GM21529 (cell line): ENCODE results near the gene RALGAPA2.
"Not testable (repeated sequence)": the region's sequence is repeated elsewhere in the genome, so short reads cannot be mapped to it uniquely, and the experiment has no call there.

Experiments used
- ATAC-seq: cut with Tn5 transposase; IDR thresholded peaks from one replicate; pipeline ENCODE4 v1.9.1; 2021; ENCODE audit not compliant: unreplicated experiment

The RALGAPA2 gene

DNA sequence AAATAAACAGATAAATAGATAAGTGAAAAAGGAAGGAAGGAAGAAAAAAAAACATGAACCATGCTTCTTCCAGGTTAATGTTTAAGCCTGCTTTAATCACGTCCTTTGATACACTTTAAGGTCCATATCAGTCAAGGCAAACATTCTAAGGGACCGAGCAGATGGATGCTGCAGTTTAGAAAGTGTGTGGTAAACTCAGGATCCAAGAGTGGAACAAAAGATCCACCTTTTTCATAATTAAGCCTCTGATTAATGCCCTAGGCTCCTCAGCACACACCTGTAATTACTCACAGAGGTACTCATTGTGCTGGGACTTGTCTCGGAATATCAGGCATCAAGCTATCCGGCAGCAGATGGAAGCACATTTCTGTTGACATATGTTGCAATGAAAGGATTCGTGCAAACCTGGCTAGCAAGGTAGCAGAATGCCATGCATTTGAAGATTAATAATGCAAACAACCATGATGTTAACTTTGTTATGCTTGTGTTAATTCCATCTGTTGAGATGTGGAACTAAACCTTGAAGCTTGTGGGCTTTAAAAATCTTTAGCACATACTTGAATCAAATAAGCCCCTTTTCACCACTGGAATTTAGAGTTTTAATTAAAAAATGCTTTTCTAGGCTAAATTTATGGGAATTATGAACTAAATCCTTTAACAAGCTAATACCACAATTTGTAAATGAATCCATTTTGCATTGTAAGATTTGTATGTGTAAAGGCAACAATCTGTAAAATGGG, 163.7 kb downstream of the RALGAPA2 start:
- ATAC-seq: no peak

DNA sequence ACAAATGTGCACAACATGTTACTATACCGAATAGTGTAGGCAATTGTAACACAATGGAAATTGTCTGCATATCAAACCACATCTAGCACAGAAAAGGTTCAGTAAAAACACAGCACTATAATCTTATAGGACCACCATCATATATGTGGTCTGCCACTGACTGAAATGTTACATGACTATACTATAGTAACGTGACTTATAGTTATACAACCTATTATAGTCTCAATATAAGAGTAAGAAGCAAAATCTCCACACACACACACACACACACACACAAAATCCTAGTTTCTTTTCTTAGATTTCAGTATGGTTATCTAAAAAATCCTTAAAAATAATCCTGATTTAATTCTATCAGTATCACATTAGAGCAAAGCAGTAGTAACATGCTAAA, 164.6 kb downstream of the RALGAPA2 start:
- no peak for ATAC-seq

DNA sequence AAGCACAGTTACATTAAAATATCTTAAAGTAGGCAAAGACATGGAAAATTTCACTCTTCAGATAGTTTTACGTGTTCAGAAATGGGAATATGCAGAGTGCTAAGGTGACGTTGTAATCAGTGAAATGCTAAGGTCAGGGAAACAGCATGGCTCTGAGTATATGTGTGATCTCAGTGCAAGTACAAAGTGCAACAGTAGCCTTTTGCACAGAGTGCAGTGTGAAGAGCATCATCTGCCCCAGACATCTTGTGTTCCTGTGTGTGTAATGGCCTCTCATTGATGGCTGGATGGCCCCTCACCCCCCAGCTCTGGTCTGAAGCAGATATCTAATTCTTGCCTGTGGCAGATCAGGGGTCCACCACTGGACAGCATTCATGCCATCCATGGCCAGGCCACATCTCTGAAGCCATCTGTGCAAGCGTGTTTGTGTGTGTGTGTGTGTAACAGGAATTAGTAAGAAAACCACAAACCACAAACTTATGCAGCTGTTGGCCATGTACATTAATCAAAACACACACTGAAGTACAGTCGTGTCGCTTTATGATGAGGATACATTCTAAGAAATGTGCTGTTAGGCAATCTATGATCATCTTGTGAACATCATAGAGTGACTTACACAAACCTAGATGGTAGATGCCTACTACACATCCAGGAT, 165.1 kb downstream of the RALGAPA2 start:
- ATAC-seq: no peak

DNA sequence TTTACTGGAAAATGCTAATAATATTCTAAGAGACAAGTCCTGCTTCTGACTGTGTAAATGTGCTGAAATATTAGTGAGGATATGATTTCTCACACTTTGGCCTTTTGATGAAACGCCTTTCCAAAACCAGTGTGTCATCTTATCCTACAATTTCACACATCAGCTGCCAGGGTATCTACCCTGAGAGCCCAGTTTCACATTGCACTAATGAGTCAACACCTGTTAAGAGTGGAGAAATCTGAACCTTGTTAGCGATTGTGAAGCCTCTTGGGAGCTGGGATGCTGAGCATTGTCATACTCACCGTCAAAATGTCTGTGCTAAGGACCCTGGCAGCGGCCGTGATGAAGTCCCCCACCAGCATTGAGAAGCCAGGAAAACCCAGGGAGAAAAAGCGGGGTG, 166.0 kb downstream of the RALGAPA2 start:
- ATAC-seq: no peak

DNA sequence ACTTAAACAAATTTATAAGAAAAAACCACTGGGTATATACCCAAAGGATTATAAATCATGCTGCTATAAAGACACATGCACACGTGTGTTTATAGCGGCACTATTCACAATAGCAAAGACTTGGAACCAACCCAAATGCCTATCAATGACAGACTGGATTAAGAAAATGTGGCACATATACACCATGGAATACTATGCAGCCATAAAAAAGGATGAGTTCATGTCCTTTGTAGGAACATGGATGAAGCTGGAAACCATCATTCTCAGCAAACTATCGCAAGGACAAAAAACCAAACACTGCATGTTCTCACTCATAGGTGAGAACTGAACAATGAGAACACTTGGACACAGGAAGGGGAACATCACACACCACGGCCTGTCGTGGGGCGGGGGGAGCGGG, 169.1 kb downstream of the RALGAPA2 start:
- ATAC-seq: not testable (repeated sequence)

DNA sequence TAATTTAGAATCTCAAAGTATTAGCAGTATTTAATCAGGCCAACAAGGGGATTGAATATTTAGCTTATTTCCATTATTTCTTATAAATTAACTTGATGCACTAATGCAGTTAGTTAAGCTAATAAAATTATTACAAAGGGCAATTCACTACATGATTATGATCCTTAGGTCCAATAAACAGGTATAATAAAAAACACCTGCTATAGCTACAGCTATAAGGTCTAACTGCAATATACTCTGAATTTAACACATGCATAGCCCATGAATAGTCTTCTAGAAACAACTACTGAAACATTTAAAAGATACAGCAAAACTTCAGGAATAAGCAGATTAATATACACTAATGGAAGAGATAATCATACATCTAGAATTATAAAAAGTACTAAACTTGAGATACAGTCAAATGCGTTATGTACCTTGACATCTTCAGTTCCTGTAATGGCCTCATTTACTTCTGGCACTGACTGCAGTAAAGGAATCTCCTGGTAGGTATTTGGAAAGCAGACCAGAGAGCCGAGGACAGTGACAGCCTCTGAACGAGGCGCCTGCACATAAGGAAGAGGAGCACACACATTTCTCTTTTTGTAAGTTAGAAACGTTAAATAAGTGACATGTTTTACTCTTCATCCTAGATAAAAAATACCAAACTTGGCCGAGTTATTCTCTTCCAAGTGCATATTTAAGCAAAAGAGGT, 176.1 kb downstream of the RALGAPA2 start:
- ATAC-seq: no peak

DNA sequence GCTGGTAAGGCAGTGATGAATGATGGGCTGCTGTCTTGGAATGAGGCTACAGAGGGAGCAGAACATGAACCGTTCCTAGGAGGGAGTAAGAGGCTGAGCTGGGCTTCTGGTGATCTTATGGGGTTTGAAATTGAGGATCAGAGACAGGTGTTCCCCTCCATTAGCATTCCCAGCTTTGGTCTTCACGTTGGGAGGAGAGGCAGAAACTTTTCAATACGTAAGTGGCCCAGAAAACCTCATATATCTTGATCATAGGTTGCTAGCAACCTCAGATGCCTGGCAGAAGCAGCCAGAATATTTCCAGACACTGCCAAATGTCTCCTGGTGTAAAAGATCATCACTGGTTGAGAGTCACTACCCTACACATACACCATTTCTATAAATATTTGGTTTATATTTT, 177.4 kb downstream of the RALGAPA2 start:
- ATAC-seq: no peak

DNA sequence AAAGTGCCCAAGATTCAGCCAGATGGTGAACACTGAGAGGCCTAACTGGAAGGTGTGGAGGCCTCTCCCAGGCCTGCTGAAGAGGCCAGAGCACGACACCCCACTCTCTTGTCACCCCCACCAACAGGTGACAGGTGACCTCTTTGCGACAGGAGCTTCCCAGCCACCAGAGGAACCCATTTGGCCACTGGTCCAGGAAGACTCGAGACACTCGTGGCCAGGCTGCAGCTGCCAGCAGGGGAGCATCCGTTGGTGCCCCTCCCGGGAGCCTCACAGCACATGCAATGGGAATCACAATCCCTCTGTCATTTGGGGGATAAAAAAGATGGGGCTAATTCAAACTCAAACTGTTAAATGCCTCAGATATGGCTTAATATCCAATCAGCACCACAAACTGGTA, 181.2 kb downstream of the RALGAPA2 start:
- ATAC-seq: no peak

DNA sequence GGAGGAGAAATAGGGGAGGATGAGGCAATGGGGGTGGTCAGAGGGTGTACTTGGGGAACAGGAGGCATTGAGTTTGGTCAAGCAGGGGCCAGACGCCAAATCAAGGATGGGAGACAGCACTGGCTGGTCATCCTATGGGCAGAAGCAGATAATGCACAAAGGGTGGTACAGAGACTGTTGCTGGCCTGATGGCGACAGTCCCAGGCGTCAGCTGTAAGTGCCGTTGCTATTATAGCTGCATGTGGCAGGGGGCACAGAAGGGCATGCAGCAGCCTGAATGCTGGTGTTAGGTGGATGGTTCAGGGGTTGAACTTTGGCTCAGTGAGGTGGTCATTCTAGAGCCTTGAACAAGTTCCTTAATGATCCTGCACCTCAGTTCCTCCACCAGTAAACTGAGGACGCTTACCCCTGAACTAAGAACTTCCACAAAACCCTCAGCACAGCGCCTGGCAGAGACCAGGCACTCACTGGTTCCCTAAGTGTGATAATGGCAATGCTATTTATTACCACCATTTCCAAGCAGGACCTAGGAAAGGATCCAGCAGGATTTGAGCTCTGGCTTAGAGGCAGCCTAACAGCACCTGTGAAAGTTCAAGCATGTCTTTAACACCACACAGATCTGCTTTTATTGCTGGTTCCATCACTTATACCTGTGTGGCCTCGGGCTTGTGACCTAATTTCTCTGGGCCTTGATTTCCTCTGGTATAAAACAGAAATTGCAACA, 181.9 kb downstream of the RALGAPA2 start:
- no peak for ATAC-seq

DNA sequence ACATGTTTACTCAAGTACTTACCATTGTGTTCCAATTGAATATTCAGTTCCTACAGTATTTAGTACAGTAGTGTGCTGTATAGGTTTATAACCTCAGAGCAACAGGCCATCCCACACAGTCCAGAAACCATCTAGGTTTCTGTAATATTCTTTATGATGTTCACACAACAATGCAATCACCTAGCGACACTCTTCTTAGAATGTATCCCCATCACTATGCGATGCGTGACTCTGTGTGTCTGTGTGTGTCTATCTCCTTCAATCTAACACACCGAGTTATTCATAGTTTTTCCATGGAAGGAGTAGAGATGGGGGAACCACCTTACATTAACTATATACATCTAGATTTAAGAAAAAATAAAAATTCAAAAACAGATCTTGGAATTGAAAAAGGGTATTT, 182.8 kb downstream of the RALGAPA2 start:
- ATAC-seq: no peak

DNA sequence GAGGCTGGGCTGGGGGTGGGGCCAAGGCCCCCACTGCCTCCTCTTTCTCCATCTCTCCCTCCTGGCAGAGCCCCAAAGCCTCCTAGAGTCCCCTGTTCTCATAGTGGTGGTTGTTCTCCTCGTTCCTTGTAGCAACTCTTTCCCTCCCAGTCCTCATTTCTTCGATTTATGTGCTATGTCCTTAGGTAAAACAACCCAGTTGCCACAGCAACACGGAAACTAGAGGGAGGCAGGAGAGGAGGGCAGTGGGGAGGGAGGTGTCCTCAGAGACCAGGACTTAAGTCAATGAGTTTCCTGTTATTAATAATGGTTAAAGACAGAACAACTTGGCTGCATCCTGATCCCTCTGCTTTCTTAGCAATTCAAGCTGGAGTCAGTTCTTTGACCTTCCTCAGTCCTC, 183.6 kb downstream of the RALGAPA2 start:
- ATAC-seq: no peak

DNA sequence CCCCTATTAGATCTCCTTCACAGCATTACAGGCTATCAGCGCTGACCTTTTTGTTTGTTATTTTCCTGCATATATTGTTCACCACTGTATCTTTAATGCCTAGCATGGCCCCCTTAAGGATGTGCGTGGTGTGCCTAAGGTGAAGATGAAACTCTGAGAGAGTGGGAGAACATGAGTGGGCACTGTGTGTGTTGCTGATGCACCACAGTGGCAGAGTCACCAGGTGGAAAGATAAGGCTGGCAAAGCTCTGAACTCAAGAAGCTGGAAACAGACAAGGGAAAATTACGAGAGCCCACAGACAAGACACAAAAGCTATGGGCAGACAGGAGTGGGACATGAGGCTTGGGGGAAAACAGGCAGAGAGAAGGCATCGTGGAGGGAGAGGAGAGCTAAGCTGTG, 184.8 kb downstream of the RALGAPA2 start:
- ATAC-seq: no peak

DNA sequence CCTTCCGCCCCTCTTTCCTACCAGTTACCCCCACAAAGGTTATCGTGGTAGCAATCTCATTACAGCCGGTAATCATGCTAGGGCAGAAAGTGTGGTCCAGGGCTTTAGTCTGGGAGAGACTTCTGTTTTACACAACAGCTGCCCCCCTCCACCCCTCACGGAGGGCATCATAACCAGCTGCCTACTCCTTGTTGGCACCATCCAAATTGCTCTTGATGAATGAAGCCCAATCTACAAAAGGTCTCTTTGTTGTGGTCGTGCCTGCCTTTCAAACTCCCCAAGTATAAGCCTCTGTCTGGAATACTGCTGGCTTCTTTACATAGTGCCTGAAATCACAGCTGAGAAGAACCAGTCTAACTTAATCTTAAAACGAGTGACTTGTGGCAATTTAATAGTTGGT, 186.7 kb downstream of the RALGAPA2 start:
- no peak for ATAC-seq

DNA sequence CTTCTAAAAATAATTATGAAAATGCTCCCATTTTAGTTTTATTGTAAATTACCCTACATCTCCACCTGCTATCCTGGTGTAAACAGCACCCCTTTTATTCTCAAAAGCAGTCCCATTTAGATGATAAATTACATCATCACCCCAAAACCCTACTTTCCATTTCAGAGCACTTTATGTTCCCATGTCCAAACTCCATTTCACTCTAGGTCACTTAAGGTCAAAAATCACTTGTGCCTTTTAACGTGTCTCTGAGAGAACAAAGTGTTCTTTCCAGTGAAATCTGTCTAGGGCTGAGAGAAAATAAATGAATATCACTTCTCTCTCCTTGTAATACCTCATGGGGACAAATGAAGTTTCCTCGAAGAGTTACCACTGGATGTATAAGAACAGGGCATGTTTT, 187.2 kb downstream of the RALGAPA2 start:
- ATAC-seq: no peak

DNA sequence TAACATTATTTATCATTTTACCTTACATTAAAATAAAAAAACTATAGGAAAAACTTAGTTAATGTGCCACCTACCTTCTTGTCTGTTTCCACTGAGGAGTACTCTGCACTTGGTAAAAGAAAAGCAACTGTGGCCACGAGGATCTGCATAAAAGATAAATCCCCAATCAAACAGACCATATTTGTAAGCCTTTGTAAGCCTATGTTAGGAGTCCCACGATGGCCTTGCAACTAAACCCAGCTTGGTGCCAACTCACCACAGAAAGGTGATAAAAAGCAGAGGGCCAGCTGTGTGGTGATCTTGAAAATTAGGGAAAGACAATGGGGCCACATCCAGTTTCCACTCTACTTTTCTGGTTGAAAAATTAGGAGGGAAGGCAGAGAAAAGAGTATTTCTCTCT, 187.7 kb downstream of the RALGAPA2 start:
- no peak for ATAC-seq

DNA sequence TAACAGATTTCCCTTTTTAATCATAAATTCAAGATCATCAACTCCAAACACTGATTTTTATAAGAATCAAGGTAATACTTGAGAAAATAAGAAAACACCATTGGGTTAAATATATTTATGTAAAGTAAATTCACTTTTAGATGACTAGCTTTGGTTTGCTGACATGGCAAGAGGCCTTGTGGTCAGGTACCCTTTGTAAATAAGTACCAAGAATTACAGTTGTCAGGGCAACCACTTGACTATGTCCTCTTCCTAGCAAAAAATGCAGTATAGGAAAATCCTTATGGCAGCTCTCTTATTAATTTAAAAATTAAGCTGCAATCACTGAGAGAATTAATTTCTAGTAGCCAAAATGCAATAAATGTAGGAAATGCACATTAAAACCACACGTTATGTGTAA, 190.7 kb downstream of the RALGAPA2 start:
- no peak for ATAC-seq

DNA sequence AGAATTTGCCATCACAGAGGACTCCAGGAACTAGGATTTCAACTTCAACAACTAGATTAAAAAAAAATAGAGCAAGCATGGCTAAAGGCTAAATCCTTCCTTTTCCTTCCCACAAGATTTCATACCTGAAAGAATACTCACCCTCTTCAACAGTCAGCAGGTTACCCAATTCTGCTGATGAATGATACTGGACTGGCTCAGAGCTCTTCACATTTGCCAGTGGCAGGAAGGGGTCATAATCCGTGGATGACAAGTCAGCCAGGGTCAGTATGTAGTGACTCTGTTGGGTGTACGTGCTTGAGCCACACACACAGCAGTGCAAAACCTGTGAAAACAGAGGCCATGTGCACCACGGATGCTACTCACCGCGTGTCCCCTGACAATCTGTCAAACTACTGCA, 191.7 kb downstream of the RALGAPA2 start:
- ATAC-seq: no peak

DNA sequence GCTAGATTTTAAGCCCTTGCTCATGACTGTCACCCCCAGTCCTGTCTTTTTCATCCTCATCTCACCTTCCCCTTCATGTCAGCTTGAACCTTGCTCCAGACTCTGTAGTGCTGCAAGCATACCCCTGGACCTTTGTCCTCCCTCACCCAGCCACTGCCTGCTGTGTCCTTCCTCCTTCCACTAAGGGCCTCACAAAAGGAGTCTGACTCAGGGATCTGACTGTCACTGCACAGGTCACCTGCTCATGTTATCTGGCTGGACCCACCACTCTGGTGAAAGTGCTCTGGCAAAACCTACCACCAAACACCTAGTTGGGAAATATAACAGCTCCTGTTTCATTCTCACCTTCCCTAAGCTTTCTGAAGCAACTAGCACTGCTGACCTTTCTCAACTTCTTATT, 193.2 kb downstream of the RALGAPA2 start:
- ATAC-seq: no peak

DNA sequence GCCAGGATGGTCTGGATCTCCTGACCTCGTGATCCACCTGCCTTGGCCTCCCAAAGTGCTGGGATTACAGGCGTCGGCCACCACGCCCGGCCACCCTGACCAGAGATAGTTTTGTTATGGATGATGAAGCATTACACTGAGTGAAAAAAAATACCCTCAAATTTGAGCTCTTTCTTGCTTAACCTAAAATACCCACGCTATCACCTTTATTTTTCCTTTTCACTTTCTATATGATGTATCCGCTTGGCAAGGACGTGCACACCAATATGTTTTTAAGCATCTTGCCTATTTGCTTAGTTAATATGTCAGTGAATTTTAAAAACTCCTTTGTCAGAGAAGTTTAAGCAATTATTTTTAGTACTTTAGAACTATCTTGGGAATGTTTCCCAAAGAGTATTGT, 194.2 kb downstream of the RALGAPA2 start:
- no peak for ATAC-seq

DNA sequence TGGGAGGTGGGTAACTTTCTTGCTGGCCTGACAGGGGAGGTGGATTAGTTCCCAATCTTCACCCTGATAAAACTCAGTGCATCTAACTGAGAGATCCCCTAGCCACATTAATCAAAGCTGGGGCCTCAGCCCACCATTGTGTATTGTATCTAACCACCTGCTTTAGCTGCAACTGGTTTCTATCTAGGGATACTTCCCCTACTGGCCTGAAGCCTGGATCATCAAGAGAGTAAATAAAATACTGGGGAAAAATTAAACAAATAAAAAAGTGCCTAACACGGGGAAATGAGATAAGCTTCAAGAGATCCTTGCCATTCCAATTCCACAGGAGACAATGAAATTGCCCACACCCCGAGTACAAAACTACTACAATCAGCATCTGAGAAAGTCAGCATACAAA, 195.1 kb downstream of the RALGAPA2 start:
- no peak for ATAC-seq

DNA sequence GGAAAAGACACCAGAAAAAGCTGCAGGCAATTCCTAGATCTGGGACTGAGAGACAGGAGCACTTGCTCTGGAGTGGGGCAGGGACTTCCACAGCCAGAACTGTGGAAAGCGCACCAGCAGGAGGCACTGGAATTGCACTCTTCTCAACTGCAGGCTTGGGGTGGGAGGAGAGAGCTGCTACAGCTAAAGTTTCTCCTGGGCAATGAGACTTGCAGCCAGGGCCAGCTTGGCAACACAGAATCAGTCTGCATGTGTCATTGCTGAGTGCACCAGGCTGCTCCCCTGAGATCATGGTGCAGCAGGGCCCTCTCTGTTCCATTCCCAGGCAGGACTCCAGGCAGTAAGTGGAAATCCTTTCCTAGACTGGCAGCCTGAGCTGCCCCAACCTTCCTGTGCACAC, 198.7 kb downstream of the RALGAPA2 start:
- ATAC-seq: no peak

DNA sequence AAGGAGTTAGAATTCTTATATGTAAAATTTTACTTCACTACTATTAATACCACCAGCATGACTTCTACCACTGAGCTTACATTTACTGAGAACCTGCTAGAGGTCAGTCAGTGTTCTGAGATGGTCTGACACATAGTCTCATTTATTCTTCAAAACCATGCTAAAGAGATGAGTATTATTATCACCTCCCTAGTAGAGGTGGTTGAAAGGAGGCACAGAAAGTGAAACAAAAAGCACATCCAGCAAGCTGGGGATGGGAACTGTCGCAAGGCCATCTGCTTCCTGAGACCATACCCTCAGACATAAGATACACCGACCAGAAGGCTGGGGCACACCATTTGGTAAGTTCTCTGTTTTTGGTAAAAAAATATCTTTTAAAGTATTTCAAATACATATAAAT, 206.9 kb downstream of the RALGAPA2 start:
- no peak for ATAC-seq
